Measurements from ENCODE around the gene ZNF202.

- TF ChIP-seq POLR2AphosphoS5 (IDR thresholded peaks at IDR 0.05) (no peak), POLR2A (IDR thresholded peaks at IDR 0.05) (no peak)
- TF ChIP-seq, protein P1, sequence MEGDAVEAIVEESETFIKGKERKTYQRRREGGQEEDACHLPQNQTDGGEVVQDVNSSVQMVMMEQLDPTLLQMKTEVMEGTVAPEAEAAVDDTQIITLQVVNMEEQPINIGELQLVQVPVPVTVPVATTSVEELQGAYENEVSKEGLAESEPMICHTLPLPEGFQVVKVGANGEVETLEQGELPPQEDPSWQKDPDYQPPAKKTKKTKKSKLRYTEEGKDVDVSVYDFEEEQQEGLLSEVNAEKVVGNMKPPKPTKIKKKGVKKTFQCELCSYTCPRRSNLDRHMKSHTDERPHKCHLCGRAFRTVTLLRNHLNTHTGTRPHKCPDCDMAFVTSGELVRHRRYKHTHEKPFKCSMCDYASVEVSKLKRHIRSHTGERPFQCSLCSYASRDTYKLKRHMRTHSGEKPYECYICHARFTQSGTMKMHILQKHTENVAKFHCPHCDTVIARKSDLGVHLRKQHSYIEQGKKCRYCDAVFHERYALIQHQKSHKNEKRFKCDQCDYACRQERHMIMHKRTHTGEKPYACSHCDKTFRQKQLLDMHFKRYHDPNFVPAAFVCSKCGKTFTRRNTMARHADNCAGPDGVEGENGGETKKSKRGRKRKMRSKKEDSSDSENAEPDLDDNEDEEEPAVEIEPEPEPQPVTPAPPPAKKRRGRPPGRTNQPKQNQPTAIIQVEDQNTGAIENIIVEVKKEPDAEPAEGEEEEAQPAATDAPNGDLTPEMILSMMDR (IDR thresholded peaks at IDR 0.05): no peak
Observed at GRCh38 chr11:123783536-123783935, 42.1 kb upstream of the ZNF202 start.
